BLaER1 (cell line): ENCODE results near the gene KRTAP5-3.

Experiments used
- H3K27ac ChIP-seq: shearing (Covaris generic); formaldehyde crosslinking; 2 replicates; pipeline ENCODE4 v1.8.1; 2022
- H3K27me3 ChIP-seq: shearing (Covaris generic); formaldehyde crosslinking; 2 replicates; pipeline ENCODE4 v1.8.1; 2022
- H3K36me3 ChIP-seq: shearing (Covaris generic); formaldehyde crosslinking; 2 replicates; pipeline ENCODE4 v1.8.1; 2022
- H3K4me1 ChIP-seq: shearing (Covaris generic); formaldehyde crosslinking; 2 replicates; pipeline ENCODE4 v1.8.1; 2022
- H3K4me2 ChIP-seq: shearing (Covaris generic); formaldehyde crosslinking; 2 replicates; pipeline ENCODE4 v1.8.1; 2022
- H3K4me3 ChIP-seq: shearing (Covaris generic); formaldehyde crosslinking; 2 replicates; pipeline ENCODE4 v1.8.1; 2022
- H3K9ac ChIP-seq: shearing (Covaris generic); formaldehyde crosslinking; 2 replicates; pipeline ENCODE4 v1.8.1; 2022
- H3K9me3 ChIP-seq: shearing (Covaris generic); formaldehyde crosslinking; 2 replicates; pipeline ENCODE4 v1.8.1; 2022
- H4K20me1 ChIP-seq: shearing (Covaris generic); formaldehyde crosslinking; 2 replicates; pipeline ENCODE4 v1.8.1; 2022
- Cebpa-rat ChIP-seq: shearing (Covaris generic); IDR thresholded peaks from 2 replicates; pipeline ENCODE4 v1.8.1; 2022

KRTAP5-3 gene, protein sequence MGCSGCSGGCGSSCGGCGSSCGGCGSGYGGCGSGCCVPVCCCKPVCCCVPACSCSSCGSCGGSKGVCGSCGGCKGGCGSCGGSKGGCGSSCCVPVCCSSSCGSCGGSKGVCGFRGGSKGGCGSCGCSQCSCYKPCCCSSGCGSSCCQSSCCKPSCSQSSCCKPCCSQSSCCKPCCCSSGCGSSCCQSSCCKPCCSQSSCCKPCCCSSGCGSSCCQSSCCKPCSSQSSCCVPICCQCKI

DNA sequence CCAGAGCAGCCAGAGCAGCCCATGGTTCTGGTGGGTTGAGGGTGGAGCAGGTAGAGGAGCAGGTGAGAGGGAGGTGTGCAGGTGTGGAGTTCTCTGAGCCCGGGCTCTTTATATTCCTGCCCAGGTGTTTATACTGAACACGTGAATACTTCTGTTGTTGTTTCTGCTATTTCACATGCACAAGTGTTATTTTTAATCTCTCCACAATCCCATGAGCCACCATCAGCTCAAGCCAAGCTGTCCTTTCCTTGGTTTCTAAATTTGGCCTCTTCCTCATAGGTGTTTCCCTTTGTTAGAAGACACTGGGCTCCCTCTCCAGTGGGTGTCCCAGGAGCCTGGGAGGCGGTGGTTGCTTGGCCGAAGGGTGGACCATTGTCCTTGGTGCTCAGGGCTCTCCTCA is at the start of gene KRTAP5-3:
KRTAP5-3 (minus strand) TSS at position 101 of the 400 bp plus-strand sequence; CDS start at position 23, 78 bp downstream.
- Histone ChIP-seq H3K4me3 (no peak within 1 kb of the TSS), H3K27me3 (no peaks in the 10 kb centered on the region), H3K4me1 (peaks cover 12% of the 10 kb centered on the region; the same call in 1 of the 2 replicates), H4K20me1 (no peaks in the 10 kb centered on the region), H3K36me3 (no peaks in the 10 kb centered on the region), H3K27ac (no peak within 1 kb of the TSS), H3K9me3 (peaks cover 7% of the 10 kb centered on the region; the same call in 1 of the 2 replicates), H3K9ac (no peak within 1 kb of the TSS), H3K4me2 (peak within 1 kb of the TSS; percentile 28; the same call in 1 of the 2 replicates)
- TF ChIP-seq Cebpa-rat: no peak

DNA sequence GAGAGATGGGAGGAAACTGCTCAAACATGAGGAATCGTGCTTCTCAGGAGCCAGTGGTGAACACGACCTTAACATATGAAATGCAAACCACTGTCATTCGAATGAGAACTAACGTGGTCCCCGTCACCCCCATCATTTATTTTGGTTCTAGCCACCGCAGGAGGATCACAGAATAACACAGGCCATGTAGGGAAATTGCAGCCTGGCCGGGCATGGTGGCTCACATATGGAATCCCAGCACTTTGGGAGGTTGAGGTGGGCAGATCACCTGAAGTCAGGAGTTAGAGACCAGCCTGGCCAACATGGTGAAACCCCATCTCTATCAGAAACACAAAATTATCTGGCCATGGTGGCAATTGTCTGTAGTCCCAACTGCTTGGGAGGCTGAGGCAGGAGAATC is 48.4 kb upstream of the KRTAP5-3 start:
- Histone ChIP-seq H3K4me2 (no peak overlapping the region; the same call in 1 of the 2 replicates), H3K27me3 (peaks cover 7% of the 10 kb centered on the region; the same call in 1 of the 2 replicates), H3K36me3 (no peaks in the 10 kb centered on the region), H4K20me1 (no peaks in the 10 kb centered on the region), H3K27ac (no peak overlapping the region), H3K4me3 (no peak overlapping the region), H3K9ac (no peak overlapping the region), H3K4me1 (peaks cover 88% of the 10 kb centered on the region), H3K9me3 (no peaks in the 10 kb centered on the region)
- no peak for TF ChIP-seq Cebpa-rat

DNA sequence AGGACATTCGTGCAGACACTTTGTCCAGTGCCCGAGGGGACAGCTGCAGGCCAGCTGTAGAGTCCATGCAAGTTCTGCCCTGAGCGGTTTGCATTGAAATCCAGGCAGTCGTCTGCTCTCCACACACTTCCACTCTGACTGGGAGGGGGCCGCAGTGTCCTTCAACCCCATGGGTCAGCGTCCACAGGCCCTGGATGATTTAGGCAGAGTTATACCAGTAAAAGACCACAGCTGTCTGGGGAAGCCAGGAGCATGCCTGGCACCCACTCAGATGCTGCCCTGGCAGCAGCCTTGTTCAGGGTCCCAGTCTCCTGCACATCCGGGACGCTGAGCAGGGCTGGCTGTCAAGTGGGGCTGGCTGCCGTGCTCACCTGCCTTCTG is 47.8 kb upstream of the KRTAP5-3 start:
- H3K9me3 ChIP-seq: no peaks in the 10 kb centered on the region
- peaks cover 81% of the 10 kb centered on the region for H3K4me1 ChIP-seq
- no peak overlapping the region for H3K4me3 ChIP-seq
- no peak overlapping the region for H3K27ac ChIP-seq
- H3K36me3 ChIP-seq: no peaks in the 10 kb centered on the region
- H3K4me2 ChIP-seq: 0 out of 2 replicates have a peak overlapping the region, but pooled peaks have one; percentile 1
- no peak for TF ChIP-seq Cebpa-rat
- H3K9ac ChIP-seq: no peak overlapping the region
- peaks cover 7% of the 10 kb centered on the region; the same call in 1 of the 2 replicates for H3K27me3 ChIP-seq
- no peaks in the 10 kb centered on the region for H4K20me1 ChIP-seq

DNA sequence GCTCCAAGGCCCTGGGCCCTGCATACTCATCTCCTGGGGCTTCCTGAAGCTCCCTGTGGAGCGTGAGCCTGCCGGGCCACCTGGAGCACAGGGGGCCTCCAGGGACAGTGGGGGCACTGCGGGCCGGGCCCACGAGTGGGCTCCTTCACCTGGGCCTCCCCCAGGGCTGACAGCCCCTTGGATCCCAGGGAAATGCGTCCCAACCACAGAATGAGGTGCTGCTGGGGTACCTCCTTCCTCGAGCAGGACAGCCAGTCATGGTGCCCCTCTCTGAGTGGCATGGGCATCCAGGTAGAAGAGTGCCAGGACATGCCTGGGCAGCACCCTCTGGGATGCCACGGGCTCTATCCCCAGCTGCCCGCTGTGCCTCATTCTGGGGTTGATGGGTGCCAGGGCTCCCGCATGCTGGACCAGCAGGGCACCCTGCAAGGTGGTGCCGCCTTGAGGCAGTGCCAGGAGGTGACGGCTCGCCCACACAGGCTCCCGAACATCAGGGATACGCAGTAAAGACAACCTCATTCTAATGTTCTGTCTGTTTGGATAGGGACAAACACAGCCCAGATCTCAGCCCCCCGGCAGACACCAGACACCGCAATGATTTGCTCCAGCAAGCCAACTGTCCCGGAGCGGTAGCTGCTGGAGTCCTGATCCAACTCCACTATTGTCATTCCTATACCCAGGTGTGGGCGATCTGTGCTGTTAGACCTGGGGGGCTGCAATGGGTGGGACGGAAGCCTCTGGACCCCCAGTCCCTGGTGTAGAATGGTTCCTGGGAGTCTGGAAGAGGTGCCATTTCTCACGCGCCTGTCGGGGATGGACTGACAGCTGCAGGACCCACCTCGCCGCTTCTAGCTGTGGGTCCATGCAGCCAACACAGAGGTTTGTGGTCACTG is 47.2 kb upstream of the KRTAP5-3 start:
- Histone ChIP-seq H3K9ac (no peak overlapping the region), H4K20me1 (no peaks in the 10 kb centered on the region), H3K4me3 (no peak overlapping the region), H3K4me1 (peaks cover 75% of the 10 kb centered on the region), H3K9me3 (no peaks in the 10 kb centered on the region), H3K27me3 (peaks cover 5% of the 10 kb centered on the region; the same call in 1 of the 2 replicates), H3K27ac (peak overlapping the region; percentile 31; the same call in 1 of the 2 replicates), H3K4me2 (peak overlapping the region; percentile 71), H3K36me3 (no peaks in the 10 kb centered on the region)
- no peak for TF ChIP-seq Cebpa-rat

DNA sequence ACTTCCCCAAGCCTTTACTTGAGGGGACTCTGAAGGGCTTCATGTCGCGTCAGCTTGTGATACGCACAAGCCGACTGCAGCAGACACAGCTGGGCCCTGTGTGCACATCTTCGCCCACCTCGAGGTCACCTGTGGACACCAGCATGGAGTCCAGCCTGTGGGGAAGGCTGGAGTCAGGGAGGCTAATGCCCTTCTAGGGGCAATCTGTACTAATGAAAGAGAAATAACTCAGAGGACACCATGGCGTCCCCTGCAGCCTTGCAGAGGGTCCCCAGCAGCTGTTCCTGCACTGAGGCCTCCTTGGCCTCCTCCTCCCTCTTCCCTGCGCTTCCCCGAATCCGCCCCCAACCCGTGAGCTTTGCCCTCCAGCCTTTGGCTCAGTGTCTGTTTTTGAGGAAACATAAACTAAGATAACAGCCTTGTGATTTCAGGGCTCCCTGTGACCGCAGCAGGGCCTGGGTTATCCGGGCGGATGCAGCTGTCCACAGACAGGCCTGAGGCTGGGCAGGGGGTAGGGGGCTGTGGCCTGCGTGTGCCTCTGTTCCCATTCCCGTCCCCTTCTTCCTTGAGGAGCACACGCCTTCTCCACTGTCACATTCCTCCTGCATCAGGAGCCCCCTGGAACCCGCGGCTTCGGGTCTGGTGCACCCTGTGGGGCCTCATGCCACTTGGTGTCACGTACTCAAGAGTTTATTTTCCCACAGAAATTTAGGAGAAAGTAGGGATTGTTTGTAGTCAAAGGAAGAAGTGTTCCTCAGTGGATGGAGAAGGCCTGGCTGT is 46.3 kb upstream of the KRTAP5-3 start:
- Histone ChIP-seq H3K9ac (0 out of 2 replicates have a peak overlapping the region, but pooled peaks have one; percentile 45), H3K27ac (peak overlapping the region; percentile 31; the same call in 1 of the 2 replicates), H3K4me3 (no peak overlapping the region), H3K27me3 (no peaks in the 10 kb centered on the region), H4K20me1 (no peaks in the 10 kb centered on the region), H3K9me3 (no peaks in the 10 kb centered on the region), H3K4me1 (peaks cover 67% of the 10 kb centered on the region), H3K36me3 (no peaks in the 10 kb centered on the region), H3K4me2 (peak overlapping the region; percentile 71)
- TF ChIP-seq Cebpa-rat: no peak

DNA sequence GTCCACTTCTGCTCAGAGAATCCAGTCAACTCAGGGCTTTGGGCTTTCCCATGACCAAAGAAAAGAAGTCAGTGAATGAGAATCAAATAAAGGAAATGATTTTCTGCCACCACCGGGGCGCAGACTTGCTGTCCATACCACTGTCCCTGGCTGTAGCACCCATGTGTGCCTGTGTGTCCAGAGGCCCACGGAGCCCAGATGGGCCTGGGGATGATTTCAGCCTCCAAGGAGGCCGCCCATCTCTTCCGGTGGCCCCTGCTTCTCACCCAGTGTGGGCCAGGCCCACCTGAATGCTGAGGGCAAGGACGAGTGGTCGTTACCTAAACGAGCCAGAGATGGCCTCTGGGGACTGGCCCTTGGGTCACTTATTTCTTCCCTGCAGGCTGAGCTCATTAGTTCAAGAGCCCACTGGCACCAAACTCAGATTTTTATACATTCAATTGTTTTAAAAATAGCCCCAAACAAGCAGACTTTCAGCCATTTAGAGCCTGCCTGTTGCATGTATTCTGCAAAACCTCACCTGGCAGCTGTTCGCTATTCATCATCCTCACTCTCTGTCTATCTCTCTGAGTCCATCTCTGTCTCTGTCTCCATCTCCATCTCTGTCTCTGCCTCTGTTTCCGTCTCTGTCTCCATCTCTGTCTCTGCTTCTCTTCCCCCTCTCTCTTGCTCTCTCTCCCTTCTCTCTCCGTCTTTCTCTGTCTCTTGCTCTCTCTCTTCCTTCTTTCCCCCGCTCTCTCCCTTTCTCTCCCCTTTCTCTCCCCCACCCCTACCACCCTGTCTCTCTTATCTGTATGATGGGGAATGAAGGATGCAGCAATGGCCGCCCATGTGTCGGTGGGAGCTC is 45.5 kb upstream of the KRTAP5-3 start:
- Histone ChIP-seq H3K9ac (no peak overlapping the region), H3K36me3 (no peaks in the 10 kb centered on the region), H3K4me1 (peaks cover 59% of the 10 kb centered on the region), H3K27ac (no peak overlapping the region), H3K9me3 (no peaks in the 10 kb centered on the region), H3K4me3 (no peak overlapping the region), H4K20me1 (no peaks in the 10 kb centered on the region), H3K27me3 (no peaks in the 10 kb centered on the region), H3K4me2 (peak overlapping the region; percentile 71)
- TF ChIP-seq Cebpa-rat: no peak

DNA sequence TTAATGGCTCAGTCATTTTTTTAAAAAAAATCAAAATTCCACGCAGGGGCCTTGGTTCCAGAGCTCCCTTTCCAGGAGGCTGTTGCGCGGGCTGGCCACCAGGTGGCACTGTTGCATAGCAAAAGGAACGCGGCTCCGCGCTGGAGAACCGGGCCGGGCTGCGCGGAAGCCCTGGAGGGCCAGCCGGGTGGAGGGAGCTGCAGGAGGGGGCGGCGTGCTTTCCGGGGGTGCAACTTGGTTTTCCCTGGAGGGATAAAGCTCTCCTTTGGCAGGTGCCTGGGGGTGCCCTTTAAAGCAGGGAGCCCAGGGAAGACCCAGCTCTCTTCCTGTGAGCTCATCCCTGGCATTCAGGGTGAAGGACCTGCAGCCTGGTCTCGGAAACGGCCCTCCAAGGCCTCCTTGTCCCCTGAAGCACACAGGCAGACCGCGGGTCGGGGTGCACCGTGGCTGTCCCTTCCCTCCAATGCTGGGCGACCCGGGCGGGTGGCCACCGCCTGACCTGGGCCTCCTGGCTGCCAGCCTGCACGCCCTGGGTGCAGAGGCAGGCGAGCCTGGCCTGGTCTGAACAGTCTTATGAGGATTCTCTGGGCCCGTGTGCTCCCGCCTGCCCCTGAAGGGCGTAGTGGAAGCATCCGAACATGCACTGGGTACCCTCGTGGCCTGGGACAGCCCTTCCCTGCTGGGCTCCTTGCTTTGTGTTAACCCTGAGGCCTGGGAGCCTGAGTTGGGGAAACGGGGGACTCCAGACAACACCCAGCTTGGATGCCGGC is 44.7 kb upstream of the KRTAP5-3 start:
- Histone ChIP-seq H3K36me3 (no peaks in the 10 kb centered on the region), H4K20me1 (no peaks in the 10 kb centered on the region; the same call in 1 of the 2 replicates), H3K4me1 (peaks cover 50% of the 10 kb centered on the region), H3K4me2 (peak overlapping the region; percentile 71), H3K4me3 (no peak overlapping the region), H3K27me3 (no peaks in the 10 kb centered on the region), H3K27ac (no peak overlapping the region), H3K9me3 (no peaks in the 10 kb centered on the region), H3K9ac (no peak overlapping the region)
- no peak for TF ChIP-seq Cebpa-rat

DNA sequence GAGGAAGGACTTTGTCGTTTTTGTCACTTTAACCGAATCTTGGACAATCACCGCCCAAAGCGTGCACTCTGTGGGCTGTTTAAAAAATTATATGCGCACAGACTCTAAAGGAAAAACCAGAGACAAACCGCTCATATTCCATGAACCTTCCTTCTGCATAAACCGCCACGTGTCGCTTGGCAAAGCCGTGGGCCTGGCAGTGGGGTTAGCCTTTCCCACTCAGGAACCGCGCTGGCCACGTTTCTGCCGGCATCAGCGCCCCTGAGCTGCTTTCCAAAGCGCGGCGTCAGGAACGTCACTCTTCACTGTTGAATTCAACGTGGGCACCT is 44.1 kb upstream of the KRTAP5-3 start:
- no peaks in the 10 kb centered on the region for H3K36me3 ChIP-seq
- no peak overlapping the region for H3K4me2 ChIP-seq
- H3K9me3 ChIP-seq: no peaks in the 10 kb centered on the region
- no peak for TF ChIP-seq Cebpa-rat
- H3K9ac ChIP-seq: no peak overlapping the region
- no peak overlapping the region for H3K27ac ChIP-seq
- H3K4me1 ChIP-seq: peaks cover 45% of the 10 kb centered on the region
- no peaks in the 10 kb centered on the region for H3K27me3 ChIP-seq
- no peaks in the 10 kb centered on the region; the same call in 1 of the 2 replicates for H4K20me1 ChIP-seq
- H3K4me3 ChIP-seq: no peak overlapping the region
